ENCODE data around the gene KAZN. TPM values are rescaled to one million over a fixed set of nuclear protein-coding genes. Genes with fewer than 3 reads are reported as not detected.

Gene KAZN
- polyA plus RNA-seq, 1 donor (not counting 4 experiments of a cell fraction or from before 2014, with no cell fraction given) = 5.9 TPM

- dilution Hi-C loops (cut with MboI; ENCODE audit: extremely low pct_ligation_motif_present, low sequenced_read_pairs) = loop anchor here (25.0 kb wide), 1 partner anchor 303 kb away; no protein-coding TSS in a partner anchor
- Histone ChIP-seq H2AFZ (ENCODE audit: control insufficient read depth, low read length) (peak overlapping the region; percentile 74), H3K79me2 (ENCODE audit: control insufficient read depth, insufficient read depth, low read length) (no peaks in the 10 kb centered on the region), H3K9me1 (ENCODE audit: control insufficient read depth, extremely low read depth, insufficient read depth, low read length) (no peaks in the 10 kb centered on the region), H3K9me3 (ENCODE audit: control insufficient read depth, low read depth, low read length) (no peaks in the 10 kb centered on the region), H3K4me3 (ENCODE audit: control insufficient read depth in 2 of 3, extremely low read depth in 1 of 3, insufficient read depth in 2 of 3, low read depth in 1 of 3, low read length in 3 of 3) (no peak overlapping the region), H3K9ac (ENCODE audit: control insufficient read depth, extremely low read depth, insufficient read depth, low read length) (no peak overlapping the region), H3K4me2 (ENCODE audit: control insufficient read depth, extremely low read depth, insufficient read depth, low read depth, low read length) (peak overlapping the region; percentile 37), H3K36me3 (ENCODE audit: control insufficient read depth in 2 of 2, extremely low read depth in 1 of 2, insufficient read depth in 2 of 2, low read length in 2 of 2) (no peaks in the 10 kb centered on the region), H3K4me1 (ENCODE audit: control insufficient read depth, extremely low read depth, insufficient read depth, low read length) (peaks cover 9% of the 10 kb centered on the region), H3K27ac (ENCODE audit: control insufficient read depth, insufficient read depth, low read length) (no peak overlapping the region), H4K20me1 (ENCODE audit: control insufficient read depth, extremely low read depth, insufficient read depth, low read length) (no peaks in the 10 kb centered on the region), H3K27me3 (ENCODE audit: control insufficient read depth, extremely low read depth, insufficient read depth, low read length) (no peaks in the 10 kb centered on the region)
- FAIRE-seq (peak; percentile 55), DNase-seq (ENCODE audit: low read depth, low spot score) (no peak)
- TF ChIP-seq CTCF (optimal IDR thresholded peaks at IDR 0.05 in 1 of 3, IDR thresholded peaks at IDR 0.05 in 1 of 3, conservative IDR thresholded peaks at IDR 0.05 in 1 of 3; ENCODE audit: extremely low read depth in 1 of 3, insufficient read depth in 2 of 3, low read length in 3 of 3) (no peak), EZH2 (IDR thresholded peaks at IDR 0.05; ENCODE audit: low read length) (no peak)
These were observed 491.9 kb downstream of the KAZN start for GRCh38 chr1:15090373-15090772.

DNA sequence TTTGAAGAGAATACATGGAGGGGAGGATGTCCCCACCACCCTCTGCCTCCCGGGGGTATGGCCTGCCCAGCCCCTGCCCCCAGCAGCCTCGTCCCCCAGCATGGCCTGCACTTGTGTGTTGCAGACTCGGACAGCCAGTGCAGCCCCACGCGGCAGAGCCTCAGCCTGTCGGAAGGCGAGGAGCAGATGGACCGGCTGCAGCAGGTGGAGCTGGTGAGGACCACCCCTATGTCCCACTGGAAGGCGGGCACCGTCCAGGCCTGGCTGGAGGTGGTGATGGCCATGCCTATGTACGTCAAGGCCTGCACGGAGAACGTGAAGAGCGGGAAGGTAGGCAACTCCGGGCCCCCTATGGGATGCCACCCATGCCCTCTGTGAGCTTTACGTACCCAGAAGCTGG is 495.6 kb downstream of the KAZN start:
- Histone ChIP-seq H3K27ac (ENCODE audit: control insufficient read depth, insufficient read depth, low read length) (no peak overlapping the region), H3K9ac (ENCODE audit: control insufficient read depth, extremely low read depth, insufficient read depth, low read length) (no peak overlapping the region), H4K20me1 (ENCODE audit: control insufficient read depth, extremely low read depth, insufficient read depth, low read length) (no peaks in the 10 kb centered on the region), H3K79me2 (ENCODE audit: control insufficient read depth, insufficient read depth, low read length) (no peaks in the 10 kb centered on the region), H3K4me3 (ENCODE audit: control insufficient read depth in 2 of 3, extremely low read depth in 1 of 3, insufficient read depth in 2 of 3, low read depth in 1 of 3, low read length in 3 of 3) (no peak overlapping the region), H3K9me1 (ENCODE audit: control insufficient read depth, extremely low read depth, insufficient read depth, low read length) (no peaks in the 10 kb centered on the region), H3K4me2 (ENCODE audit: control insufficient read depth, extremely low read depth, insufficient read depth, low read depth, low read length) (no peak overlapping the region), H3K36me3 (ENCODE audit: control insufficient read depth in 2 of 2, extremely low read depth in 1 of 2, insufficient read depth in 2 of 2, low read length in 2 of 2) (no peaks in the 10 kb centered on the region), H3K27me3 (ENCODE audit: control insufficient read depth, extremely low read depth, insufficient read depth, low read length) (peaks cover 5% of the 10 kb centered on the region), H2AFZ (ENCODE audit: control insufficient read depth, low read length) (no peak overlapping the region), H3K4me1 (ENCODE audit: control insufficient read depth, extremely low read depth, insufficient read depth, low read length) (peaks cover 9% of the 10 kb centered on the region), H3K9me3 (ENCODE audit: control insufficient read depth, low read depth, low read length) (no peaks in the 10 kb centered on the region)
- DNase-seq (ENCODE audit: low read depth, low spot score) = no peak
- no peak for FAIRE-seq
- TF ChIP-seq EZH2 (IDR thresholded peaks at IDR 0.05; ENCODE audit: low read length) (no peak), CTCF (optimal IDR thresholded peaks at IDR 0.05 in 1 of 3, IDR thresholded peaks at IDR 0.05 in 1 of 3, conservative IDR thresholded peaks at IDR 0.05 in 1 of 3; ENCODE audit: extremely low read depth in 1 of 3, insufficient read depth in 2 of 3, low read length in 3 of 3) (no peak)
- dilution Hi-C loops (cut with MboI; ENCODE audit: extremely low pct_ligation_motif_present, low sequenced_read_pairs) = loop anchor here (25.0 kb wide), 1 partner anchor 307 kb away; no protein-coding TSS in a partner anchor
